ENCODE measurements around the gene RNF31. TPM values are rescaled to one million over a fixed set of nuclear protein-coding genes. Genes with fewer than 3 reads are reported as not detected.

The RNF31 gene
- total and polyA plus RNA-seq, 2 of the 13 experiments (the other 11 are each of a cell fraction or from before 2014, with no cell fraction given), result 48.2 to 86.8 TPM

GRCh38 chr14:24135834-24136683 lies 11.2 kb upstream of the RNF31 start, which contains the start of gene PSME1 (continued):
- TF ChIP-seq NR2C2 (CRISPR knock-in tag; IDR thresholded peaks at IDR 0.05; ENCODE audit: borderline replicate concordance) (no peak; the same call in 1 of the 2 replicates), GMEB2 (CRISPR knock-in tag; IDR thresholded peaks at IDR 0.05; ENCODE audit: low read depth) (peak; percentile 40; the same call in 1 of the 2 replicates), SMYD3 (CRISPR knock-in tag; IDR thresholded peaks at IDR 0.05) (no peak), ZNF207 (IDR thresholded peaks at IDR 0.05; ENCODE audit: borderline replicate concordance) (no peak), MBNL3 (CRISPR knock-in tag; conservative IDR thresholded peaks at IDR 0.05) (no peak), GLMP (CRISPR knock-in tag; IDR thresholded peaks at IDR 0.05; ENCODE audit: borderline replicate concordance) (no peak), TCF7 (IDR thresholded peaks at IDR 0.05; ENCODE audit: low read depth) (no peak), REPIN1 (CRISPR knock-in tag; IDR thresholded peaks at IDR 0.05; ENCODE audit: borderline replicate concordance, low read depth) (peak; percentile 15; the same call in 1 of the 2 replicates), ZSCAN25 (CRISPR knock-in tag; IDR thresholded peaks at IDR 0.05) (peak; percentile 94), FOSL1 (CRISPR knock-in tag; IDR thresholded peaks at IDR 0.05; ENCODE audit: borderline replicate concordance) (no peak), RERE (CRISPR knock-in tag; IDR thresholded peaks at IDR 0.05; ENCODE audit: low read depth) (0 out of 2 replicates have a peak, but pooled peaks have one; percentile 57), CBX1 (IDR thresholded peaks at IDR 0.05; ENCODE audit: low read depth) (no peak), ATRX (CRISPR knock-in tag; IDR thresholded peaks at IDR 0.05; ENCODE audit: borderline replicate concordance) (no peak), KLF13 (CRISPR knock-in tag; IDR thresholded peaks at IDR 0.05) (peak; percentile 40; the same call in 1 of the 2 replicates), FLYWCH1 (CRISPR knock-in tag; IDR thresholded peaks at IDR 0.05) (no peak), MNT (IDR thresholded peaks at IDR 0.05) (peak; percentile 72)

All from HepG2 (cell line).